GM12878 (cell line): ENCODE results near the gene C1orf198. TPM values are rescaled to one million over a fixed set of nuclear protein-coding genes. Genes with fewer than 3 reads are reported as not detected.

Experiments
- ATAC-seq: fragments of 200-7000 bp; cut with Tn5 transposase; 3 replicates; pipeline ENCODE4 v1.9.1; 2020; ENCODE audit warnings: mild to moderate bottlenecking, moderate library complexity
- BruUV-seq: library from RNA; stranded (reverse); fragments of 400-500 nt; replicated peaks from 2 replicates; lab custom pipeline; 2021; lab: Mats Ljungman, UMichigan
- CTCF ChIA-PET: fragments of 300-600 bp; sonication (Branson Sonifier 250); formaldehyde crosslinking; extraction: SDS; loops from one replicate; lab custom pipeline; 2021; ENCODE audit warnings: inconsistent platforms; lab: Yijun Ruan, JAX
- POLR2A ChIA-PET: fragments of 350-600 bp; formaldehyde crosslinking; extraction: SDS; loops from one replicate; lab custom pipeline; 2021; ENCODE audit warnings: inconsistent platforms; lab: Charles Lee
- RAD21 ChIA-PET: fragments of 300-600 bp; sonication (Branson Sonifier 250); formaldehyde crosslinking; loops from one replicate; lab custom pipeline; 2023; ENCODE audit warnings: antibody characterized with exemption; ENCODE audit not compliant: unreplicated experiment; lab: Charles Lee
- SMC1A ChIA-PET: fragments of 300-600 bp; sonication (Branson Sonifier 250); formaldehyde crosslinking; loops from one replicate; lab custom pipeline; 2023; ENCODE audit not compliant: unreplicated experiment, uncharacterized antibody; lab: Charles Lee
- DNase-seq: peaks from one replicate; pipeline ENCODE4 v3.0.0-alpha.2; 2011; ENCODE audit warnings: low read depth, low spot score
- FAIRE-seq: peaks from 3 replicates; lab custom pipeline; 2011; peaks lifted over from hg19 to GRCh38; lab: Jason Lieb, UNC
- H2AFZ ChIP-seq: 2 replicates; pipeline ENCODE4 v1.6.0; 2011; ENCODE audit warnings: low read depth, low read length, control low read depth; ENCODE audit not compliant: control insufficient read depth
- H3K27ac ChIP-seq: 2 replicates; pipeline ENCODE4 v1.5.1; 2011; ENCODE audit warnings: control low read depth; ENCODE audit not compliant: control insufficient read depth, insufficient read depth
- H3K27me3 ChIP-seq, 2 experiments: replicated peaks in 1 of 2; 2 replicates each; pipeline versions ENCODE4 v1.6.0 to v1.6.1; 2011; ENCODE audit warnings: low read length in 1 of 2; ENCODE audit not compliant: control insufficient read depth in 2 of 2, insufficient read depth in 2 of 2
- H3K36me3 ChIP-seq, 2 experiments: 2 replicates each; pipeline ENCODE4 v1.5.1; 2011; ENCODE audit warnings: low read length in 1 of 2; ENCODE audit not compliant: control insufficient read depth in 2 of 2, insufficient read depth in 2 of 2
- H3K4me1 ChIP-seq: 2 replicates; pipeline ENCODE4 v1.6.1; 2011; ENCODE audit warnings: mild to moderate bottlenecking, low read length, moderate library complexity, mixed read lengths; ENCODE audit not compliant: control insufficient read depth, insufficient read depth
- H3K4me2 ChIP-seq: 2 replicates; pipeline ENCODE4 v1.6.0; 2011; ENCODE audit warnings: control low read depth; ENCODE audit not compliant: control insufficient read depth, insufficient read depth
- H3K4me3 ChIP-seq: fragments of 200-600 bp; sonication (generic); 2 replicates; pipeline ENCODE4 v1.5.1; 2016
- H3K79me2 ChIP-seq: 2 replicates; pipeline ENCODE4 v1.6.0; 2011; ENCODE audit warnings: low read length; ENCODE audit not compliant: control insufficient read depth, insufficient read depth
- H3K9ac ChIP-seq: 2 replicates; pipeline ENCODE4 v1.8.0; 2011; ENCODE audit warnings: low read length, control low read depth, mixed read lengths; ENCODE audit not compliant: control insufficient read depth, insufficient read depth
- H3K9me3 ChIP-seq: replicated peaks from 3 replicates; pipeline ENCODE4 v1.5.1; 2011; ENCODE audit warnings: mild to moderate bottlenecking, low read length; ENCODE audit not compliant: control insufficient read depth, insufficient read depth
- H4K20me1 ChIP-seq: 2 replicates; pipeline ENCODE4 v1.6.0; 2011; ENCODE audit not compliant: control insufficient read depth, insufficient read depth
- BCL3 ChIP-seq: IDR thresholded peaks from 2 replicates; pipeline ENCODE4 v1.6.1; 2011; ENCODE audit warnings: borderline replicate concordance, low read depth, mild to moderate bottlenecking, moderate library complexity, low read length; ENCODE audit not compliant: insufficient read depth, poor library complexity, severe bottlenecking
- EZH2 ChIP-seq: IDR thresholded peaks from 2 replicates; pipeline ENCODE4 v1.6.1; 2012; ENCODE audit warnings: low read depth, mild to moderate bottlenecking, control low read depth, inconsistent platforms, low read length, borderline replicate concordance; ENCODE audit not compliant: control insufficient read depth
- MTA2 ChIP-seq: fragments of 450-650 bp; IDR thresholded peaks from 2 replicates; pipeline ENCODE4 v1.6.1; 2016; ENCODE audit warnings: low read depth, mild to moderate bottlenecking, moderate library complexity
- PML ChIP-seq: IDR thresholded peaks from 2 replicates; pipeline ENCODE4 v1.6.1; 2012; ENCODE audit warnings: low read length, inconsistent platforms
- RCOR1 ChIP-seq: conservative IDR thresholded peaks from 2 replicates; pipeline ENCODE4 v1.6.1; 2012; ENCODE audit warnings: low read depth, low read length, improper control_type of control experiment
- SUPT20H ChIP-seq: IDR thresholded peaks from 2 replicates; pipeline ENCODE4 v1.6.1; 2011; ENCODE audit warnings: low read depth, mild to moderate bottlenecking, low read length, moderate library complexity, borderline replicate concordance; ENCODE audit not compliant: control insufficient read depth
- WGBS: methylation state at CpG from one replicate; pipeline ENCODE4 v1.1.6; 2016; ENCODE audit warnings: low lambda C conversion rate; ENCODE audit not compliant: insufficient replicate concordance, insufficient coverage; ENCODE audit errors: missing lambda C conversion rate; 5-methylcytosine and 5-hydroxymethylcytosine counted together
- in situ Hi-C: fragments of 300-500 bp; cut with MboI; formaldehyde crosslinking; loops from 9 replicates; pipeline ENCODE4 v1.14.3; 2018; ENCODE audit warnings: mixed read lengths
- intact Hi-C: fragments of 100-400 bp; cut with micrococcal nuclease; formaldehyde crosslinking; loops from one replicate; pipeline ENCODE4 v1.14.2; 2022; ENCODE audit not compliant: unreplicated experiment
- polyA plus RNA-seq, 11 experiments: library from polyadenylated mRNA; depleted of rRNA in 4 of 11; unstranded in 6 of 11; stranded (reverse) in 5 of 11; fragments of >200 nt; fragmentation: Nextera tagmentation in 4 of 11; fragmentation: Illumina TruSeq in 1 of 11; extraction: Ambion mirVana in 4 of 11; extraction: Trizol in 1 of 11; gene quantifications; 1 replicate in 1 of 11; 2 replicates in 10 of 11; pipeline versions ENCODE4 v1.2.1 to v1.2.3, GENCODE V29; 2011 to 2016; ENCODE audit warnings: inconsistent platforms in 2 of 11, missing spikeins in 2 of 11, low read depth in 1 of 11
- total RNA-seq, 4 experiments: library from RNA; depleted of rRNA in 3 of 4; stranded (reverse); fragments of >200 nt in 3 of 4; fragmentation: Illumina TruSeq in 1 of 4; extraction: Trizol in 1 of 4; gene quantifications; 2 replicates each; pipeline versions ENCODE4 v1.2.1 to v1.2.3, GENCODE V29; 2013 to 2021

C1orf198 gene
- total and polyA plus RNA-seq, 10 of the 15 experiments (the other 5 are each of a cell fraction or from before 2014, with no cell fraction given): 0.16 to 2.8 (median 1.1) TPM

- peak; percentile 43 for TF ChIP-seq BCL3
- TF ChIP-seq RCOR1: no peak
- no peak for TF ChIP-seq PML
- TF ChIP-seq SUPT20H: no peak
- TF ChIP-seq MTA2: no peak
- peak; percentile 25; the same call in 1 of the 2 replicates for TF ChIP-seq EZH2
- FAIRE-seq (no peak), DNase-seq (no peak), ATAC-seq (no peak; the same call in 2 of the 3 replicates)
- 23% methylated on average over 17 of the region's 17 CpGs for WGBS
- Histone ChIP-seq H3K4me1 (peaks cover 4% of the 10 kb centered on the region; the same call in 1 of the 2 replicates), H3K4me3 (peak overlapping the region; percentile 84), H2AFZ (no peak overlapping the region; the same call in 1 of the 2 replicates), H3K27me3 (peaks cover 0 to 5% of the 10 kb centered on the region in 2 experiments; a peak in 3 of 4 replicates), H3K9ac (no peak overlapping the region; the same call in 1 of the 2 replicates), H4K20me1 (no peaks in the 10 kb centered on the region), H3K36me3 (no peaks in the 10 kb centered on the region), H3K9me3 (no peaks in the 10 kb centered on the region), H3K27ac (no peak overlapping the region), H3K4me2 (peak overlapping the region; percentile 91; the same call in 1 of the 2 replicates), H3K79me2 (no peaks in the 10 kb centered on the region)
- ChIA-PET RAD21 (no interaction called here), SMC1A (interaction anchor here (1.0 kb wide), 1 partner anchor 112 kb away, joined by 3 read pairs; the partner anchor contains the start of gene ARV1), CTCF (interaction anchor here (1.1 kb wide), 1 partner anchor 14 kb away, joined by 3 read pairs; no protein-coding TSS in a partner anchor), POLR2A (no interaction called here)
- TSS peak; percentile 74 for BruUV-seq
- intact Hi-C loops (no loop called here), in situ Hi-C loops (no loop called here)
Measured at GRCh38 chr1:230867101-230867902, 1.0 kb downstream of the C1orf198 start.
